Endothelial cell of umbilical vein (primary cell): ENCODE measurements around the gene PRSS3. TPM values are rescaled to one million over a fixed set of nuclear protein-coding genes. Genes with fewer than 3 reads are reported as not detected.
"Not testable (repeated sequence)": the region's sequence is repeated elsewhere in the genome, so short reads cannot be mapped to it uniquely, and the experiment has no call there.

Experiments
- BruUV-seq: library from RNA; stranded (reverse); fragments of 400-500 nt; replicated peaks from 2 replicates; lab custom pipeline; 2021; lab: Mats Ljungman, UMichigan
- CTCF ChIA-PET: fragments of 300-600, 350-600 bp; sonication (Branson Sonifier 250); formaldehyde crosslinking; loops from one replicate; lab custom pipeline; 2021; ENCODE audit warnings: antibody characterized with exemption, inconsistent platforms; lab: Charles Lee
- POLR2A ChIA-PET: fragments of 300-600, 350-600 bp; sonication (Branson Sonifier 250); formaldehyde crosslinking; loops from one replicate; lab custom pipeline; 2021; ENCODE audit warnings: antibody characterized with exemption, inconsistent platforms; lab: Charles Lee
- DNase-seq: peaks from one replicate; pipeline ENCODE4 v3.0.0-alpha.2; 2011; ENCODE audit warnings: low read depth, low spot score
- FAIRE-seq: peaks from 2 replicates; lab custom pipeline; 2011; peaks lifted over from hg19 to GRCh38; lab: Jason Lieb, UNC
- H2AFZ ChIP-seq: 2 replicates; pipeline ENCODE4 v1.6.0; 2012; ENCODE audit warnings: low read depth, low read length, control low read depth, inconsistent platforms
- H3K27ac ChIP-seq: 2 replicates; pipeline ENCODE4 v1.5.1; 2011; ENCODE audit warnings: low read depth, mild to moderate bottlenecking, control low read depth, low read length, moderate library complexity; ENCODE audit not compliant: insufficient read depth
- H3K27me3 ChIP-seq, 2 experiments: 2 replicates each; pipeline versions ENCODE4 v1.6.0 to v1.6.1; 2011; ENCODE audit warnings: low read length in 2 of 2, mixed read lengths in 1 of 2; ENCODE audit not compliant: control insufficient read depth in 2 of 2, insufficient read depth in 2 of 2
- H3K36me3 ChIP-seq, 2 experiments: 2 replicates in 1 of 2; 3 replicates in 1 of 2; pipeline ENCODE4 v1.5.1; 2011; ENCODE audit warnings: low read length in 2 of 2, mild to moderate bottlenecking in 1 of 2, moderate library complexity in 1 of 2; ENCODE audit not compliant: control insufficient read depth in 2 of 2, insufficient read depth in 2 of 2; ENCODE audit errors: extremely low read depth in 1 of 2
- H3K4me1 ChIP-seq: 3 replicates; pipeline ENCODE4 v1.5.1; 2011; ENCODE audit warnings: mild to moderate bottlenecking, low read length; ENCODE audit not compliant: control insufficient read depth, insufficient read depth; ENCODE audit errors: extremely low read depth
- H3K4me2 ChIP-seq: 2 replicates; pipeline ENCODE4 v1.6.1; 2011; ENCODE audit warnings: low read length, control low read depth, mixed read lengths; ENCODE audit not compliant: insufficient read depth
- H3K4me3 ChIP-seq, 3 experiments: fragments of 200-600 bp in 1 of 3; sonication (generic), shearing (Covaris generic) in 1 of 3; replicated peaks in 1 of 3; 2 replicates each; pipeline ENCODE4 v1.5.1; 2011 to 2016; ENCODE audit warnings: control low read depth in 3 of 3, low read length in 3 of 3, mild to moderate bottlenecking in 2 of 3, inconsistent platforms in 1 of 3, low read depth in 1 of 3, moderate library complexity in 1 of 3; ENCODE audit not compliant: insufficient read depth in 1 of 3
- H3K79me2 ChIP-seq: 2 replicates; pipeline ENCODE4 v1.6.0; 2012; ENCODE audit warnings: low read length, inconsistent platforms; ENCODE audit not compliant: control insufficient read depth, insufficient read depth
- H3K9ac ChIP-seq: replicated peaks from 2 replicates; pipeline ENCODE3; 2011; ENCODE audit warnings: low read length, control low read depth; ENCODE audit not compliant: insufficient read depth; ENCODE audit errors: extremely low read depth
- H3K9me1 ChIP-seq: replicated peaks from 3 replicates; pipeline ENCODE4 v1.6.0; 2011; ENCODE audit warnings: mild to moderate bottlenecking, low read length; ENCODE audit not compliant: control insufficient read depth, insufficient read depth; ENCODE audit errors: extremely low read depth
- H3K9me3 ChIP-seq: replicated peaks from 2 replicates; pipeline ENCODE4 v1.5.1; 2012; ENCODE audit warnings: low read length, inconsistent platforms; ENCODE audit not compliant: control insufficient read depth, insufficient read depth
- H4K20me1 ChIP-seq: replicated peaks from 2 replicates; pipeline ENCODE3; 2011; ENCODE audit warnings: mild to moderate bottlenecking, low read length; ENCODE audit not compliant: control insufficient read depth, insufficient read depth; ENCODE audit errors: extremely low read depth
- EZH2 ChIP-seq: IDR thresholded peaks from 2 replicates; pipeline ENCODE4 v1.6.1; 2012; ENCODE audit warnings: borderline replicate concordance, low read depth, mild to moderate bottlenecking, moderate library complexity, low read length, inconsistent platforms; ENCODE audit not compliant: severe bottlenecking
- FOS ChIP-seq: IDR thresholded peaks from 2 replicates; pipeline ENCODE4 v1.6.1; 2011; ENCODE audit warnings: mild to moderate bottlenecking, low read length, moderate library complexity, borderline replicate concordance; ENCODE audit not compliant: insufficient read depth
- JUN ChIP-seq: IDR thresholded peaks from 2 replicates; pipeline ENCODE4 v1.6.1; 2011; ENCODE audit warnings: borderline replicate concordance, low read depth; ENCODE audit not compliant: insufficient read length, insufficient read depth
- MAX ChIP-seq: IDR thresholded peaks from 2 replicates; pipeline ENCODE4 v1.6.1; 2011; ENCODE audit not compliant: insufficient read depth, insufficient read length
- MYC ChIP-seq: IDR thresholded peaks from one replicate; pipeline ENCODE4 v1.6.1; 2011; ENCODE audit warnings: mild to moderate bottlenecking, low read depth, low read length
- POLR2A ChIP-seq: IDR thresholded peaks from 2 replicates; pipeline ENCODE4 v1.6.1; 2012; ENCODE audit warnings: low read depth, mild to moderate bottlenecking, control low read depth, low read length
- dilution Hi-C: fragments of 300-500 bp; cut with MboI; formaldehyde crosslinking; loops from one replicate; pipeline ENCODE4 v1.15.0; 2019; ENCODE audit warnings: low sequenced_read_pairs; ENCODE audit not compliant: extremely low pct_ligation_motif_present
- intact Hi-C: fragments of 100-400 bp; cut with micrococcal nuclease; formaldehyde crosslinking; loops from one replicate; pipeline ENCODE4 v1.10.0; 2022
- polyA plus RNA-seq, 4 experiments: library from polyadenylated mRNA; depleted of rRNA in 3 of 4; stranded (reverse) in 3 of 4; unstranded in 1 of 4; fragments of >200 nt; gene quantifications; 2 replicates each; pipeline versions ENCODE4 v1.2.1 to v1.2.3, GENCODE V29; 2011 to 2012; ENCODE audit warnings: missing spikeins in 1 of 4
- total RNA-seq: library from RNA; stranded (reverse); gene quantifications from 2 replicates; pipeline ENCODE4 v1.2.3, GENCODE V29; 2021

Gene PRSS3
- total and polyA plus RNA-seq, 2 donors (not counting 3 experiments of a cell fraction or from before 2014, with no cell fraction given), result 3.7 to 4.4 TPM

GRCh38 chr9:33791117-33791516 lies 4.2 kb upstream of the PRSS3 start:
- Histone ChIP-seq H3K9me3 (no peaks in the 10 kb centered on the region), H3K27me3 (no peaks in the 10 kb centered on the region), H3K9ac (no peak overlapping the region), H3K4me2 (no peak overlapping the region), H3K79me2 (no peaks in the 10 kb centered on the region), H4K20me1 (no peaks in the 10 kb centered on the region), H2AFZ (peak overlapping the region; percentile 28), H3K4me1 (peaks cover 5% of the 10 kb centered on the region), H3K9me1 (no peaks in the 10 kb centered on the region), H3K36me3 (no peaks in the 10 kb centered on the region), H3K4me3 (no peak overlapping the region), H3K27ac (no peak overlapping the region)
- intact Hi-C loops (no loop called here), dilution Hi-C loops (no loop called here)
- no peak for TF ChIP-seq EZH2
- TF ChIP-seq POLR2A, result no peak
- peak; percentile 68 for TF ChIP-seq FOS
- no peak for TF ChIP-seq MYC
- no peak for TF ChIP-seq MAX
- TF ChIP-seq JUN, result peak; percentile 26
- peak; percentile 69 for DNase-seq
- no TSS peak for BruUV-seq
- CTCF ChIA-PET, result interaction anchor here (1.3 to 2.8 kb wide), 4 partner anchors 8 to 53 kb away, joined by 3 to 16 read pairs (median 7); no protein-coding TSS in a partner anchor
- FAIRE-seq, result peak; percentile 88
- POLR2A ChIA-PET, result no interaction called here

GRCh38 chr9:33793496-33793895 lies 1.9 kb upstream of the PRSS3 start:
- BruUV-seq, POLR2A ChIA-PET, H3K27ac ChIP-seq, H3K4me1 ChIP-seq, H3K4me2 ChIP-seq, H4K20me1 ChIP-seq, H3K4me3 ChIP-seq, DNase-seq, intact Hi-C loops, dilution Hi-C loops, H3K9me3 ChIP-seq, H3K9me1 ChIP-seq, H3K9ac ChIP-seq, H3K27me3 ChIP-seq, H3K36me3 ChIP-seq, H2AFZ ChIP-seq, FAIRE-seq, H3K79me2 ChIP-seq: not testable (repeated sequence)
- CTCF ChIA-PET, result interaction anchor here (1.1 to 1.6 kb wide), 3 partner anchors 9 to 55 kb away, joined by 3 to 5 read pairs (median 4); no protein-coding TSS in a partner anchor
